Right lobe of liver (tissue), 6 donors: ENCODE data around the gene LPAR3. TPM values are rescaled to one million over a fixed set of nuclear protein-coding genes. Genes with fewer than 3 reads are reported as not detected.
"Not testable (repeated sequence)": the region's sequence is repeated elsewhere in the genome, so short reads cannot be mapped to it uniquely, and the experiment has no call there.

Experiments
- ATAC-seq, 4 donors: fragments of 200-7000 bp; cut with Tn5 transposase; one replicate each; pipeline ENCODE4 v1.9.1; 2020; ENCODE audit warnings: mild to moderate bottlenecking in 4 of 4, moderate library complexity in 4 of 4
- DNase-seq, 3 donors: peaks; one replicate each; pipeline ENCODE4 v3.0.0-alpha.2; 2020
- H3K27ac ChIP-seq, 3 donors: fragments of 200-600 bp; one replicate each; pipeline ENCODE4 v1.8.0; 2022
- H3K27me3 ChIP-seq, 2 donors: fragments of 200-600 bp; one replicate each; pipeline ENCODE4 v1.8.0; 2022
- H3K36me3 ChIP-seq, 4 donors: fragments of 200-600 bp; sonication (generic) in 1 of 4; one replicate each; pipeline versions ENCODE4 v1.5.1 to v1.8.0; 2017 to 2022; ENCODE audit warnings: control low read depth in 1 of 4
- H3K4me1 ChIP-seq, 4 donors: fragments of 200-600 bp; sonication (generic) in 1 of 4; one replicate each; pipeline versions ENCODE4 v1.5.1 to v1.8.0; 2017 to 2022; ENCODE audit warnings: control low read depth in 1 of 4
- H3K4me3 ChIP-seq, 3 donors: fragments of 200-600 bp; one replicate each; pipeline ENCODE4 v1.8.0; 2022
- H3K9me3 ChIP-seq, 4 donors: fragments of 200-600 bp; sonication (generic) in 1 of 4; one replicate each; pipeline versions ENCODE4 v1.5.1 to v1.8.0; 2017 to 2022; ENCODE audit warnings: control low read depth in 1 of 4
- CTCF ChIP-seq, 4 donors: fragments of 200-600 bp in 3 of 4; fragments of 450-650 bp in 1 of 4; IDR thresholded peaks; one replicate each; pipeline versions ENCODE4 v1.5.1 to v1.8.0; 2016 to 2022; ENCODE audit warnings: antibody characterized with exemption in 4 of 4, mild to moderate bottlenecking in 2 of 4
- POLR2A ChIP-seq: fragments of 450-650 bp; IDR thresholded peaks from one replicate; pipeline ENCODE4 v1.6.1; 2017; ENCODE audit warnings: antibody characterized with exemption, mild to moderate bottlenecking
- WGBS: methylation state at CpG from one replicate; pipeline ENCODE4 v1.1.6; 2018; ENCODE audit warnings: low coverage, low lambda C conversion rate; ENCODE audit not compliant: insufficient coverage; ENCODE audit errors: missing lambda C conversion rate; 5-methylcytosine and 5-hydroxymethylcytosine counted together
- intact Hi-C, 2 donors: fragments of 100-400 bp; cut with DNase I; formaldehyde crosslinking; loops; one replicate each; pipeline versions ENCODE4 v1.11.2 to v1.14.1; 2022
- total RNA-seq, 6 experiments: library from RNA; depleted of rRNA in 2 of 6; stranded (reverse); fragments of >200 nt in 2 of 6; fragmentation: NEBNext Ultra II Directional in 3 of 6; extraction: Animal tissue kit (Norgen Biotek cat#: 25700) in 3 of 6; gene quantifications; one replicate each; pipeline versions ENCODE4 v1.1.0 to v1.2.4, GENCODE V29; 2016 to 2023
- donor health status: DM: no; HTN: yes; CAD: no.
- donor health status: DM: no; HTN: no; CAD: no.
- donor health status: DM: no; HTN: no; CAD: no.
- donor health status: DM: no; HTN: yes; CAD: no.
- donor health status: DM: no; HTN: yes; CAD: no.

Gene LPAR3
- total RNA-seq, 6 experiments from 2014 or later: 0.31 TPM; not detected in 5

GRCh38 chr1:84918726-84919336, 25.8 kb upstream of the LPAR3 start:
- no peak for TF ChIP-seq CTCF (IDR thresholded peaks at IDR 0.05)
- no peak for TF ChIP-seq POLR2A
- Histone ChIP-seq H3K9me3 (no peaks in the 10 kb centered on the region), H3K27ac (no peak overlapping the region), H3K4me3 (no peak overlapping the region), H3K27me3 (no peaks in the 10 kb centered on the region), H3K36me3 (no peaks in the 10 kb centered on the region), H3K4me1 (no peaks in the 10 kb centered on the region)
- WGBS: 63% methylated on average over 5 of the region's 5 CpGs
- DNase-seq (no peak), ATAC-seq (no peak)
- intact Hi-C loops: no loop called here

GRCh38 chr1:84916897-84917296, 23.9 kb upstream of the LPAR3 start:
- TF ChIP-seq CTCF (IDR thresholded peaks at IDR 0.05) (no peak), POLR2A (no peak)

GRCh38 chr1:84913555-84913892, 20.5 kb upstream of the LPAR3 start:
- H3K27ac ChIP-seq: no peak overlapping the region
- no peaks in the 10 kb centered on the region for H3K4me1 ChIP-seq
- 24% methylated on average over 4 of the region's 4 CpGs for WGBS
- H3K36me3 ChIP-seq: no peaks in the 10 kb centered on the region
- DNase-seq (no peak), ATAC-seq (peak; percentile 35 to 59 (median 52))
- TF ChIP-seq POLR2A: no peak
- no peak for TF ChIP-seq CTCF (IDR thresholded peaks at IDR 0.05)
- intact Hi-C loops: no loop called here
- no peaks in the 10 kb centered on the region for H3K27me3 ChIP-seq
- no peak overlapping the region for H3K4me3 ChIP-seq
- H3K9me3 ChIP-seq: no peaks in the 10 kb centered on the region

More at GRCh38 chr1:84916897-84917296, 23.9 kb upstream of the LPAR3 start:
- 63% methylated on average over 4 of the region's 4 CpGs for WGBS
- ATAC-seq (no peak), DNase-seq (no peak)
- H3K27me3 ChIP-seq: no peaks in the 10 kb centered on the region
- intact Hi-C loops: no loop called here
- H3K4me1 ChIP-seq: no peaks in the 10 kb centered on the region
- no peak overlapping the region for H3K4me3 ChIP-seq
- no peaks in the 10 kb centered on the region for H3K9me3 ChIP-seq
- no peaks in the 10 kb centered on the region for H3K36me3 ChIP-seq
- H3K27ac ChIP-seq: no peak overlapping the region

GRCh38 chr1:84912726-84913554, 19.9 kb upstream of the LPAR3 start:
- Histone ChIP-seq H3K4me3 (no peak overlapping the region), H3K27ac (no peak overlapping the region), H3K36me3 (no peaks in the 10 kb centered on the region), H3K4me1 (no peaks in the 10 kb centered on the region), H3K9me3 (no peaks in the 10 kb centered on the region), H3K27me3 (no peaks in the 10 kb centered on the region)
- intact Hi-C loops: no loop called here
- 68% methylated on average over 3 of the region's 3 CpGs for WGBS
- no peak for ATAC-seq
- no peak for DNase-seq
- no peak for TF ChIP-seq POLR2A
- TF ChIP-seq CTCF (IDR thresholded peaks at IDR 0.05): no peak

GRCh38 chr1:84908746-84909464, 15.9 kb upstream of the LPAR3 start:
- H3K9me3 ChIP-seq: not testable (repeated sequence)
- WGBS: 62% methylated on average over 4 of the region's 4 CpGs

More at GRCh38 chr1:84908746-84909464, 15.9 kb upstream of the LPAR3 start:
- H3K27me3 ChIP-seq, ATAC-seq, intact Hi-C loops, DNase-seq, H3K36me3 ChIP-seq, H3K4me3 ChIP-seq, H3K4me1 ChIP-seq, H3K27ac ChIP-seq: not testable (repeated sequence)
